Measurements from ENCODE around the gene WNT9B. TPM values are rescaled to one million over a fixed set of nuclear protein-coding genes. Genes with fewer than 3 reads are reported as not detected.
A peak's percentile ranks its signal among the peaks of the same experiment; 100 is the strongest.

The WNT9B gene
- total RNA-seq, 1 donor from 2014 or later: not detected

GRCh38 chr17:46866747-46867146, 15.4 kb downstream of the WNT9B start:
- H3K4me3 ChIP-seq: no peak overlapping the region
- H3K79me2 ChIP-seq (ENCODE audit: low read depth): no peaks in the 10 kb centered on the region
- H3K9me3 Mint-ChIP-seq: no peaks in the 10 kb centered on the region
- H3K9me3 ChIP-seq (ENCODE audit: low read depth): no peaks in the 10 kb centered on the region
- H3K4me1 Mint-ChIP-seq: peaks cover 24% of the 10 kb centered on the region
- H3K27ac Mint-ChIP-seq: no peak overlapping the region
- peaks cover 6% of the 10 kb centered on the region for H3K4me1 ChIP-seq
- no peaks in the 10 kb centered on the region for H3K36me3 Mint-ChIP-seq
- DNase-seq (ENCODE audit: low spot score): no peak
- H3K27ac ChIP-seq: no peak overlapping the region
- H2AFZ ChIP-seq (replicated peaks): no peak overlapping the region
- no peak overlapping the region for H3K4me2 ChIP-seq
- peaks cover 3% of the 10 kb centered on the region for H3K27me3 ChIP-seq
- H3K36me3 ChIP-seq: no peaks in the 10 kb centered on the region
- H3K4me3 Mint-ChIP-seq: no peak overlapping the region
- no peak overlapping the region for H3K9ac ChIP-seq
- no peaks in the 10 kb centered on the region for H3F3A ChIP-seq (ENCODE audit: low read depth)
- H4K20me1 ChIP-seq (ENCODE audit: low read depth): no peaks in the 10 kb centered on the region
- H3K27me3 Mint-ChIP-seq (ENCODE audit: insufficient read depth, low read depth): peaks cover 9% of the 10 kb centered on the region
- TF ChIP-seq EZH2 (IDR thresholded peaks at IDR 0.05): no peak
- no peak for TF ChIP-seq CTCF (IDR thresholded peaks at IDR 0.05)
- no peak for TF ChIP-seq EZH2phosphoT487 (IDR thresholded peaks at IDR 0.05)

- no peak overlapping the region for H2AFZ ChIP-seq (replicated peaks)
- Mint-ChIP-seq H3K27me3 (ENCODE audit: insufficient read depth, low read depth) (peaks cover 9% of the 10 kb centered on the region), H3K4me1 (peaks cover 19% of the 10 kb centered on the region), H3K36me3 (no peaks in the 10 kb centered on the region), H3K4me3 (no peak overlapping the region), H3K9me3 (no peaks in the 10 kb centered on the region), H3K27ac (peak overlapping the region; percentile 90)
- DNase-seq (ENCODE audit: low spot score): no peak
- no peak for TF ChIP-seq EZH2phosphoT487 (IDR thresholded peaks at IDR 0.05)
- no peak for TF ChIP-seq CTCF (IDR thresholded peaks at IDR 0.05)
- TF ChIP-seq EZH2 (IDR thresholded peaks at IDR 0.05): no peak
- H4K20me1 ChIP-seq (ENCODE audit: low read depth): no peaks in the 10 kb centered on the region
- H3F3A ChIP-seq (ENCODE audit: low read depth): no peaks in the 10 kb centered on the region
- H3K4me1 ChIP-seq: no peaks in the 10 kb centered on the region
- H3K9me3 ChIP-seq (ENCODE audit: low read depth): no peaks in the 10 kb centered on the region
- no peaks in the 10 kb centered on the region for H3K79me2 ChIP-seq (ENCODE audit: low read depth)
- H3K4me2 ChIP-seq: no peak overlapping the region
- no peaks in the 10 kb centered on the region for H3K27me3 ChIP-seq
- H3K27ac ChIP-seq: no peak overlapping the region
- no peak overlapping the region for H3K9ac ChIP-seq
- H3K4me3 ChIP-seq: no peak overlapping the region
- no peaks in the 10 kb centered on the region for H3K36me3 ChIP-seq
These were observed 17.4 kb downstream of the WNT9B start for GRCh38 chr17:46868689-46869187.

- H3K36me3 ChIP-seq: no peaks in the 10 kb centered on the region
- H3K79me2 ChIP-seq (ENCODE audit: low read depth): no peaks in the 10 kb centered on the region
- H3K4me2 ChIP-seq: no peak overlapping the region
- H3F3A ChIP-seq (ENCODE audit: low read depth): no peaks in the 10 kb centered on the region
- no peak overlapping the region for H3K9ac ChIP-seq
- H4K20me1 ChIP-seq (ENCODE audit: low read depth): no peaks in the 10 kb centered on the region
- H3K4me3 ChIP-seq: no peak overlapping the region
- Mint-ChIP-seq H3K4me3 (no peak overlapping the region), H3K36me3 (no peaks in the 10 kb centered on the region), H3K4me1 (peaks cover 19% of the 10 kb centered on the region), H3K9me3 (no peaks in the 10 kb centered on the region), H3K27me3 (ENCODE audit: insufficient read depth, low read depth) (peaks cover 7% of the 10 kb centered on the region), H3K27ac (no peak overlapping the region)
- H2AFZ ChIP-seq (replicated peaks): no peak overlapping the region
- no peaks in the 10 kb centered on the region for H3K27me3 ChIP-seq
- no peaks in the 10 kb centered on the region for H3K4me1 ChIP-seq
- H3K9me3 ChIP-seq (ENCODE audit: low read depth): no peaks in the 10 kb centered on the region
- no peak for TF ChIP-seq EZH2phosphoT487 (IDR thresholded peaks at IDR 0.05)
- no peak for TF ChIP-seq EZH2 (IDR thresholded peaks at IDR 0.05)
- TF ChIP-seq CTCF (IDR thresholded peaks at IDR 0.05): no peak
- H3K27ac ChIP-seq: no peak overlapping the region
- DNase-seq (ENCODE audit: low spot score): no peak
These were observed 17.9 kb downstream of the WNT9B start for GRCh38 chr17:46869296-46869695.
